Measurements from ENCODE around the gene POLR3A.
"Not testable (repeated sequence)": the region's sequence is repeated elsewhere in the genome, so short reads cannot be mapped to it uniquely, and the experiment has no call there.

Gene POLR3A

GRCh38 chr10:78009662-78010061, 19.7 kb downstream of the POLR3A start:
- TF ChIP-seq CTCF (IDR thresholded peaks at IDR 0.05; ENCODE audit: control insufficient read depth, extremely low read depth, insufficient read depth) = no peak
- H3K4me3 ChIP-seq (ENCODE audit: low read depth, low read length) = no peak overlapping the region
- DNase-seq (ENCODE audit: low read depth) = no peak

GRCh38 chr10:78007172-78007571, 22.1 kb downstream of the POLR3A start:
- TF ChIP-seq CTCF (IDR thresholded peaks at IDR 0.05; ENCODE audit: control insufficient read depth, extremely low read depth, insufficient read depth) = no peak
- DNase-seq (ENCODE audit: low read depth) = no peak
- no peak overlapping the region for H3K4me3 ChIP-seq (ENCODE audit: low read depth, low read length)

- DNase-seq (ENCODE audit: low read depth) = no peak
- TF ChIP-seq CTCF (IDR thresholded peaks at IDR 0.05; ENCODE audit: control insufficient read depth, extremely low read depth, insufficient read depth) = no peak
- H3K4me3 ChIP-seq (ENCODE audit: low read depth, low read length) = no peak overlapping the region
Measured at GRCh38 chr10:78004215-78005026, 24.9 kb downstream of the POLR3A start.

GRCh38 chr10:78002541-78003288, 26.6 kb downstream of the POLR3A start:
- DNase-seq (ENCODE audit: low read depth) = no peak
- H3K4me3 ChIP-seq (ENCODE audit: low read depth, low read length) = no peak overlapping the region

GRCh38 chr10:78000956-78001472, 28.3 kb downstream of the POLR3A start:
- no peak overlapping the region for H3K4me3 ChIP-seq (ENCODE audit: low read depth, low read length)
- no peak for DNase-seq (ENCODE audit: low read depth)
- TF ChIP-seq CTCF (IDR thresholded peaks at IDR 0.05; ENCODE audit: control insufficient read depth, extremely low read depth, insufficient read depth) = no peak

More at GRCh38 chr10:78002541-78003288, 26.6 kb downstream of the POLR3A start:
- no peak for TF ChIP-seq CTCF (IDR thresholded peaks at IDR 0.05; ENCODE audit: control insufficient read depth, extremely low read depth, insufficient read depth)

GRCh38 chr10:78000206-78000605, 29.1 kb downstream of the POLR3A start:
- no peak for TF ChIP-seq CTCF (IDR thresholded peaks at IDR 0.05; ENCODE audit: control insufficient read depth, extremely low read depth, insufficient read depth)
- no peak for DNase-seq (ENCODE audit: low read depth)

GRCh38 chr10:77998780-77999179, 30.5 kb downstream of the POLR3A start:
- DNase-seq (ENCODE audit: low read depth); H3K4me3 ChIP-seq (ENCODE audit: low read depth, low read length): not testable (repeated sequence)

More at GRCh38 chr10:78000206-78000605, 29.1 kb downstream of the POLR3A start:
- H3K4me3 ChIP-seq (ENCODE audit: low read depth, low read length) = no peak overlapping the region
